Hematopoietic multipotent progenitor cell (in vitro differentiated cells): Measurements from ENCODE around the gene TTLL5. TPM values are rescaled to one million over a fixed set of nuclear protein-coding genes. Genes with fewer than 3 reads are reported as not detected.

Experiments
- DNase-seq, 3 donors: peaks; one replicate each; pipeline ENCODE4 v3.0.0-alpha.2; 2011 to 2015; ENCODE audit warnings: low read depth in 2 of 3, low spot score in 2 of 3
- total RNA-seq: library from RNA; depleted of rRNA; stranded (reverse); fragments of >200 nt; gene quantifications from one replicate; pipeline ENCODE4 v1.2.3, GENCODE V29; 2012

Gene TTLL5
- total RNA-seq, 1 donor: 24.8 TPM

DNA sequence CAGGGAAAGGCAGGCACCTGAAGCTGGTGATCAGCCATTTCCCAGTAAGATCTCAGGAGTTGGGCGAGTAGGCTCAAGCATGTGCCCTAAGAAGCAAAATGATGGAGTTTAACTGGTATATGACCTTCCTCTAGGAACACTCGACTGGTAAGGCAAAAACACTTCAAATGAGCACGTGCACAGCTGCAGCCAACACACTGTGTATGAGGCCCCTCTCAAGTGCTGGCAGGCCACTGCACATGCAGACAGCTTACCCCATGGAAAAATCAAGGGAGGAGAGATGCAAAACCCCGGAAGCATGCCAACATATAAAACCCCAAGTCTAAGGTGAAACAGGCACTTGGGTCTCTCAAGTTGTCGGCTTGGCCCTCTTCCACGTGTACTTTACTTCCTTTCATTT, 39.2 kb downstream of the TTLL5 start:
- no peak for DNase-seq

DNA sequence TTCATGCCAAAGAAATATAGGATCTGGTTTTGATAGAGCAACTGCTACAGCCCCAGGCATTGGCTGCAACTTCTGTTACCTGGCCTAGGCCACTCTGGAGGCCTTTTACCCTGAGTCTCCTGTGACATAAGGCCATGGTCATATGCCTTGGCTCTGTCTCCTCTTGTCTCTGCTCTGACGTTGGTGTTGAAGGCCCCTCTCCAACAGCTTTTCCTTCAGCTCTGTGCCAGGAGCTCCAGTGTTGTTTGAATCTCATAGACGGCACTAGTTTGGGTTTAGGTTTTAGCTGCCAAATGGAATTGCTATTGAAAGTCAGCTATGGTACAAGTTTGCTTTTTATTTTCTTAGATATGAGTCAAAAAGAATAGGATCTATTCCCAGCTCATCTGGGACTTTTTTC, 41.1 kb downstream of the TTLL5 start:
- DNase-seq: no peak

DNA sequence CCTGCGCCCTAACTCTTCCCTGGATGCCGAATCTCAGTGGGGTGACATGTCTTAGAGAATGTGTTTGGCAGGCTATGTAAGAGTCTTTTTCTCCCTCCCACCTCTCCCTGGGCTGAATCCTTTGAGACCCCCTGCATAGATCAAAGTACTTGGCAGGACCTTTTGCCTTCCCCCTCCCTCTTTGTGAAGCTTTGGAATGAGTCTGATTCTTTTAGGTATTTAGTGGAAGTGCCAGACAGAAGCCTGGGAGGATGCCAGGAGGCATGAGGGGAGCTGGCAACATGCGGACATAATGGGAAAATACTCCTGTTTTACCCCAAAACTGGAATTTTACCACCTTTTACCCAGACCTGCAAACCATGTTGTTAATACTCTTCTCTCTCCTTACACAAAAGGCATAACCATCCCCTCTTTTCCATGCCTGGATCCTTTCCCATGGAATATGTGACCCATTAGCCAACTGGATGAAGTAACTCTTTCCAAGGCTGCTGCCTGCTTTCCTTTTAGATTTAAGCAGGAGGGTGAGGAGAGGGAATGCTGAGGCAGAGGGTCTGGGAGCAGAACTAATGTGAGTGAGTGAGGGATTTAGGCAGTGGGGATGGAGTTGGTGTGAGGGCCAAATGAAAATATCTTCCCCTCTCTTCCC, 41.7 kb downstream of the TTLL5 start:
- DNase-seq: no peak

DNA sequence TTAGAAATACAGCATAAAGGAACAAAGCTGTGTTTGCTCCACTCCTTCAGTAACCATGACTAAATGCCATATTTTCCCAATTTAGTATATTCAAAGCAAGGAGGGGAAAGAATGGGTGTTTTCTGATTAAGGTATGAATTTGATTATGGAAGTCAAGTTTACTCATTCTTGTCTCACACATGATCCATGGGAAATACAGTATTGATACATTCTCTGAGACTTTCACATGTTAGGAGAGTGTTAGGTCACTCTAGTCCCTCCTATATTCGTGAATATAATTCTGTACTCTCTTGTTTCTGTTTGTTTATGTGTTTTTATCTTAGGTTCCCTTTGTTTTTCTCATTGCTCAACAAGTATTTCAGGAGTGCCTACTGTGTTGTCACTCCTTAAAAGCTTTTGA, 42.4 kb downstream of the TTLL5 start:
- no peak for DNase-seq

DNA sequence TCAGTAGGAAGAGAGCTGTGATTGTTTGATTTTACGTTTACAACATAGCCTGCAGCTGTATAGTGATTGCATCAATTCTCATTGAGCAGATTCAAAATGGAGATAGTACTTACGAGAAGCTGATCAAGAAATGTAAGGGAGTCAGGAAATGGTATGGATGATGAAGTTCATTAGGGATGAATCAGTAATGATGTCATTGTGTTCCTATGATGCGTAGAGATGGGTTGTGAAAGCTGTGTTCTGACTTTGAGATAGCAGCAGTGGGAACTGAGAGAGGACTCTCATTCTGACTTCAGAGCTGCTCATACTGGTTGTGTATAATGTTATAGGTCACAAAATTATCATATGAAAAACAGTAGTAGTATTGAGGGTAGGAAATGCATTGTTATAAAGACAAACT, 44.0 kb downstream of the TTLL5 start:
- no peak for DNase-seq

DNA sequence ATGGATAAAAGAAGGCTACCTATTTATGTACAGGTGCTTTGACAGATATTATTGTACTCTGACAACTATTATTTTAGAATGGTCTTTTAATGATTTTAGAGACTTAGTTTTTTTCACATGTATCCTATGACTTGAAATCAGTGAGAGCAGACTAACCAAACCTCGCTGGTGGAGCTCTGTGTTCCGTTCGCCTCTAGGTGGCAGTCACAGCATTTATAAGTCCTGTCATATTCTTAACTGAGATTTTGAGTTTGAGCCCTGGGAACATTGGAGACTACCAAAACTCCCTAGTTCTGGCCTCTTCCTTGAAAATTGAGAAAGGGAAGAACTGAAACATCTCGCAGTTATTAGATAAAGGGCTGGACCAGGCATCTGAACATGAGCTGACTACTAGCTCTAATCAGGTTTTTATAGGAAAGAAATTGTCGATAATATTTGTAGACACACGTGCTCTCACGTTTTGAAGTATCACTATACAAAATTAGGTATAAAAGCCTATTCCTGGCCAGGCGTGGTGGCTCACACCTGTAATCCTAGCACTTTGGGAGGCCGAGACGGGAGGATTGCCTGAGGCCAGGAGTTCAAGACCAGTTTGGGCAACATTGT, 48.3 kb downstream of the TTLL5 start:
- DNase-seq: peak; percentile 31 to 83 (median 65)

DNA sequence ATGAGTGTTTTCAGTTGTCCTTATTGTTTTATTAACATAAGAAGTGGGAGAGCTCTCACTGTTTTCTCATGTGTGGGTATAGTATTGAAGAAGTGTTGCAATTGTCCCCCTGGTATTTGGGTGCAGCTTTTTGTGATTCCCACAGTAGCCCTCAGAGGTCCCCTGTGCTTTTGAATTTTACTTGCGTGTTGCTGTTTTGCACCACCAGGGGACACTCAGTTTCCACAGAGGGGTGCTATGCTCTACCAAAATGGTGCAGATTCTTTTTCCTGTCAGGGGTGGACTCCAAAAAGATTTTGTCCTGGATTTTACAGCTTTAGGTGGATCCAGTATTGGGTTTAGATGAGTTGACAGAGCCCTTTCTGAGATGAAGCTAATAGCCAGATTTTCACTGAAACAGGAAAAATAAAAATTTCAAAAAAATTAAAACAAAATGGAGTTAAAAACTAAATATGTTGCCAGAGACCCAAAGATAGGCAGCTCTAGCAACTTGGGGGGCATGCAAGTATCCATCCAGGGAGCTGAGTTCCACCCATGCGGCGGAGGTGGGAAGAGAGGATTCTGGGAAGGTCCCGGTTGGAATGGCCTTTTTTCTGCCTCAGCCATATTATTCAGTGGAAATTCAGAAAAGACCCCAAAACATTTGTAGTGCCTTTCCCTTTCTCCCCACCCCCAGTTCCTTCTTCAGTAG, 50.2 kb downstream of the TTLL5 start:
- peak in 2 of 3 donors; percentile 43 to 61 for DNase-seq

DNA sequence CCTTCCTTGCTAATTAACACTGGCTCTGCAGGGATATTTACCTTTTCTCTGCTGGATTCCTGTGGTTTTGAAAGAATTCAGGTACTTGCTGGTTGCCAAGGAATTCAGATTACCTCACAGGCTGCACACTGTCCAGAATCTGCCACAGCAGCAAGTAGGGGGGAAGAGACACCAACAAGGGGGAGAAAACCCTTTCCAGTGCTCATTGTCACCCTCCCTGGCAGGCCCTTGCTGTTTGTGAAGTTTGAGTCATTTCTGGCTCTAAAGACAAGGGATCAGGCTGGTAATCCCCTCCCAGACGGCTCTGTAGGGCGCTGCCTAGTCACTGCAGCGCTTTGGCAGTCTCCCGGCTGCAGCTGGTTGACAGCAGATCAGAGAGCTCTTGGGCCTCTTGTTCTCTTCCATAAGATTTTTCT, 50.8 kb downstream of the TTLL5 start:
- DNase-seq: no peak

DNA sequence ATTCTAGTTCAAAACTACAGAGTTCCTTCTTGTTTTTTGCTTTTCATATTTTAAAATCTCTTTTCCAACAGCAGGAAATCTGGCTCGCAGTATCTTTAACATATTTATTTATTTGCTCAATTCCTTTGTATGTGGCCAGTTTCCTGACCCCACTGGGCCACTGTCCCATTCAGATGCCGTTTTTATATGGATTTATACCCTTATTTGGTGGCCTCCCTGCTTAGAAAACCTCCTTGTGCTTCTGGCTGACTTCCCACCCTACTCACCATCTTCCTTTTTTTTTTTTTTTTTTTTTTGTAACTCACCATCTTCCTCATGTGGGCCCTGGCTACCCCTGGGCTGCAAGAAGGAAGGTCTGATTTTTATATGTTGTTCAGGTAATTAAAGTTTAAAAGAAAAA, 53.9 kb downstream of the TTLL5 start:
- DNase-seq: no peak

DNA sequence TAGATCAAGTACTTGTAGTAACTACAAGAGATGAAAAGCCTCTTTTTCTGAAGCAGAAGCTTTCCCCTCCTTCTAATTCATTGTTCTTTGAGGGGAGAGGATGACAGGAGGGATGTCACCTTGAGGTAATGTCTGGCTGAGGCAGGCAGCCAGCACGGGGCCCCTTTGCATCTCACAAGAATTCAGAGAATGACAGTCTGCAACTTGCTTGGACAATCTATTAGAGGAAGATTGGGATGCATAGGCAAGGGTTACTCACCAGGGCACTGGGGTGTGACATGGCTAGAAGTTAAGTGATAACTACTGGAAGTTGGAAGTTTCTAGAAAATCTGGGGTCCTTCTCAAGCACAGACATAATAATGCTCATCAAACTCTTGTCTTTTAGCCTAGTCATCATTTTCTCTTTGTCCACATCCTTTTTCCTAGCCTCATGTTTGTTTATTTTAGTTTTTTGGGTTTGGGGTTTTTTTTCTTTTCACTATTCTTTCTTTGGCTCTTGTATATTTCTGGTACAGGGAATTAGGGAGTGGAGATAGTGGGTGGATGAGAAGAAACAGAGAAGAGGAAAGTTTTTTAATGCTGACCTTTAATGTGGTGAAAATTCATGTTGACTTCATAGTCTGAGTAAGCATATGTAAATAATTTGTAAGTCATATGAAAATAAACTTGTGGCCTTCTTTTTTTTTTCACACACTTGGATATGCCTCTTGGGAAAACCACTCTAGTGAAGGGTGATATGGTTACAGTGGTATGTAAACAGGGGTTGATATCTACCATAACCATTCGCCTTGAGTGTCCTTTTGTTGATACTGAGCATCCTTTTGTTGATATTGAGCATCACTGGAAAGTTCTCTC, 55.1 kb downstream of the TTLL5 start:
- DNase-seq: no peak

DNA sequence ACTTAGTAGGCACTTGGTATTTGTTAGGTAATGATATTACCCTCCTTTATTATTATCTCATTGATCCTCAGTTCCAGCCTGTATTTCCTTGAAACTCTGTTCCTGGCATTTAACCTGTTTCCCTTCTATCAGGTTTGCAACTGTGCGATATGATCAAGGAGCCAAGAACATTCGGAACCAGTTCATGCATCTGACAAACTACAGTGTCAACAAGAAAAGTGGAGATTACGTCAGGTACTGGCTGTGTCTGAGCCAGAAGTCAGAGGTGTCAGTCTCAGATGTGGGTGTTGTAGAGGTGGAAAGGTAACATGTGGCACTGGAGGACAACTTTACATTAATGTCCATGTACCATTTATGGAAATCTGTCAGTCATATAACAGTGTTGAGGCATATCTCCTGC, 56.7 kb downstream of the TTLL5 start:
- DNase-seq: no peak

DNA sequence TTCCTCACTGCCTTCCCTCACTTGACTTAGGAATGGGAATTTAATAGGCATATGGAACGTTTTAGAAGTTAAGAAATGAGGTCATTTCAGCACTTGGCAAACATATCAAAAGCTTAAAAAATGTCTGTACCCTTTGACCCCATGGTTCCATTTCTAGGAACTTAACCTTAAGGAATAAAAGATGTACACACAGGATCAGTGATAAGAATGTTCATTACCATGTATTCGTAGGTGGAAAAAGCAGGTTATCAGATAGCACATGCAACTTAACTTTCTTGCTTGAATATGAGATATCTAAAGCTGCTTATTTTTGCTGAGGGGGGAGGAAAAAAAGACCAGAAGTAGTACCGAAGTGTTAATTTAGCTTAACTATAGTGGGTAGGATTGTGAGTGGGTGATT, 57.2 kb downstream of the TTLL5 start:
- DNase-seq: no peak

DNA sequence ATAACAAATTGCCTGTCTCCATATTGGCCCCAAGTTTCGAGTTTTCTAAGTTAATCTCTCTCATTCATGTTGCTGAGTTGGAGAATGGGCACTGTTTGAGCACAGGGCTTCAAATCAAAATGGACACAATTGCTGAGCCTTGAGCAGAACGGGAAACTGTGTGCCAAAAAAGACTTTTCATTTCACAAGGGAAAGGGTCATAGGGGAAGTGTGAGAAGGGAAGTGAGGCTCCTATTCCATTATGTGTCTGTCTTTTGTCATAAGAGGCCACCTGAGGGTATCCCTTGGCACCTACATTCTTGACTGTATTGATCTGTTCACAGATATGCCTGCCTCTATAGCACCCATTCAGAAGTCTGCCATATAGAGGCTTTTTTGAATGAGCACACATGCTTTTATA, 59.1 kb downstream of the TTLL5 start:
- DNase-seq: no peak

DNA sequence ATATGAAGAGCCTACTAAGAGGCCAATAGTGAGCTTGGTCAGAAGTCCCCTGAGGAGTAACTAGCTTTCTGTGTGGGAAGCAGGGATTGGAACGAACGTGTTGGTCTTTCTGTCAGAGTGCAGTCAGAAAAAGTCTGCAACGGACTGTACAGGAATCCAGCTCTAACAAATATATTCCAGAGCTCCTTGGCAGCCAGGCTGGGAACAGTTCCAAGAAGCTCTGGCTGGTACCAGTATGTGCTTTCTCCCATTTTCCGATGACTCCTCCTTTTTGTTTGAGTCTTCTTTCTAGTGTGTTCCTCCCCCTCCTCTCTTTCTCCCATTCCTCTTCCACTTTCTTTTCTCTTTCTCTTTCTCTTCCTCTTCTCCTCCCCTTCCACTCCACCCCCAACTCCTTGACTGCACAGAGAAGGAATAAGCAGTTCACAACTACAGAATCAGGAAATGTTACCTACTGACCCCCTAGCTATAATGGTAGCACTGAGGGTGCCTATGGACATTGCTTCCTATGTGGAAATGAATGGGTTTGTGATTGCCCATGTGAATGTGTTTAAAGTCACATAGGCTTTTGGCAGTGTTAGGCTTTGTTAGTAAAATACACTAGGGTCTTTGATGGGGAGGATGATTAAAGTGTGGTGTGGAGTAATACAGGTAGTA, 59.9 kb downstream of the TTLL5 start:
- no peak for DNase-seq

DNA sequence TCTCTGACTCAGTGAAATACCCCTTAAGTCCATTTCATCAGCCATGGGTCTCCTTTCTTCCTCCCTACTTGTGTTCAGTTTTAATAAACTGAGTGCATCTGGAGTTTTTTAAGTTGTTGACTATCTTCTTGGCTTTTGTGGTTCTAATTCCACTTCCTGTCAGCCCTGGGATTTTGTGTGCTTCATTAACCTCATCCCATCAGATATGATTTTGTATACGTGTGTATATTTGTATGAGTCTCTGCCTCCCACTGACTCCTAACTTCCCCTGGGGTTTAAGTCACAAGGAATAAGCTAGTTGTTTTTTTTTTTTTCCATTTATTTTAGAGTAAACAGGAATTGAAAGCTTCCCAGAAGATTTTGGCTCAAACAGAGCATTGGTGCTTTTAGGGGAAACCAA, 62.7 kb downstream of the TTLL5 start:
- DNase-seq: no peak

DNA sequence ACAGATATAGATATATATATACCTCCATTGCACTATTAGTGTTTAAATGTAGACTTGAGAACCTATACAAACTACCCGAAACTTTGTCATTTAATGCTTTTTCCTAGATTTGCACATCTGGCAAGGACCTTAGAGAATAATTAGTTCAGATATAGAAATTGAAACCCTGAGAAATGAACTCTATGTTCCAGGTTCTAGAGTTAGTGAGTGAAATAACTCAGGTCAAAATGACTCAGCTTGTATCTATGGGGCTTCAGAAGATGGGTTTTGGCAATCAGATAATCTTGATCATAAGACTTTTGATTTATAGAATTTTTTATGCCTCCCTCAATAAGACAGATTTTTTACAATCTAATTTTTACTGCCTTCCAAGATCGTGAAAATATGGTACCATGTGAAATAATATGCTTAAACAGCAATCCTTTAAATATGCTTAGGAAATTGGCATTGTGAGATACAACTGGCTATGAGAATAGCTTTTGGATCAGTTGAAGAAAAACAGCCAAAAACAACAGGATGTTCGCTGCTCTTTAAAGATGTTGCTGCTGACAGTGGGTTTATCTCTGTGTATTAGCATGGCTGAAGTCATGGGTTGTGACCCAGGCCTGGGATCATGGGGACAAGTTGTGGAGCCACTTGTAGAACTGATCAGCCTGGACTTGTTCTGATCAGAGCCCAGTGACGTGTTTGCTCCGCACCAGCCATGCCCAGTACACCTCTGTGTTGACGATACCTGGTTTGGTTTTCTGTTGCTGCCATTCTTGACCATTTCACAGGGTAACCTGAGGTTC, 63.6 kb downstream of the TTLL5 start:
- no peak for DNase-seq

DNA sequence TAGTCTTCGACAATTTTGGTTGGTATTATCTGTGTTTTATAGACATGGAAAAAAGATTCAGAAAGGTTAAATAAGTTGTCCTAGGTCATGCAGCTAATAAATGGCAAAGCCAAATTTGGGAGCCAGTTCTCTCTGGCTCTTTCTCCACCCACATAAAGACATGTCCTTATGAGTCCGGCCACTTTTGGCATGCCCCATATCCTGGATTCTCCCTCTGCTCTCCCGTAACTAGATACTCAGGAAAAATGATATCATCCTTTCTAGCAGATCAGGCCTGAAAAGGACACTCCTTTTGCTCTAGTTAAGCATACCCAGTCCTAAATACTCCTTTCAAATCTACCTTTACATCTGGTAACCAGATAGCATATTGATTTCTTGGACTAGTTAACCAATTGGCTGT, 64.4 kb downstream of the TTLL5 start:
- no peak for DNase-seq

DNA sequence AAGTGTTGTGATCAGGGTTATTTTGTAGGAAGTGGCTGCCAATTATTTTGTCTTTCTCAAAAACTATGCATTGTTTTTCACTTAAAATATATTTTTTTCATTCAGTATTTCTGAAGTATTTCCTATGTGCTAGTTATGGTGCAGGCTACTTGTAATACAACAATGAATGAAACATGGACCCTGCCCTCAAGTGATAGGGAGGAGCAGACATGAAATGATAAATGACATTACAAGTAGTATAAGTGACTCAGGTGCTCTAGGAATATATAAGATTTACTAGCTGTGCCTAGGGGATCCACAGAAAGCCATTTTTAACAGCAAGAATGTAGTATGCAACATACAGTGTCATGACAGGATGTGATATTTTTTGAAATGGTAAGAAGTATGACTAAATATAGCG, 65.3 kb downstream of the TTLL5 start:
- no peak for DNase-seq

DNA sequence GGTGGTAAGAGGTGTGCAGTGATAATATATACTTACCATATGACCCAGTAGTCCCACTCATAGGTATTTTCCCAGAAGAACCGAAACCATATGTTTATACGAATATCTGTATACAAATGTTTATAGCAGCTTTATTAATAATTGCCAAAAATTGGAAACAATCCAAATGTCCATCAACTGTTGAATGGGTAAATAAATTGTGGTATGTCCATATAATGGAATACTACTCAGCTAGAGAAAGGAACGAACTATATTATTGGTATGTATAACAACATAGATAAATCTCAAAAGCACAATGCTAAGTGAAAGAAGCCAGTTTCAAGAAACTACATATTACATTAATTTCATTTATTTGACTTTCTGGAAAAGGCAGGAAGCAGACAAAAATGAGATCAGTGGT, 66.1 kb downstream of the TTLL5 start:
- no peak for DNase-seq

DNA sequence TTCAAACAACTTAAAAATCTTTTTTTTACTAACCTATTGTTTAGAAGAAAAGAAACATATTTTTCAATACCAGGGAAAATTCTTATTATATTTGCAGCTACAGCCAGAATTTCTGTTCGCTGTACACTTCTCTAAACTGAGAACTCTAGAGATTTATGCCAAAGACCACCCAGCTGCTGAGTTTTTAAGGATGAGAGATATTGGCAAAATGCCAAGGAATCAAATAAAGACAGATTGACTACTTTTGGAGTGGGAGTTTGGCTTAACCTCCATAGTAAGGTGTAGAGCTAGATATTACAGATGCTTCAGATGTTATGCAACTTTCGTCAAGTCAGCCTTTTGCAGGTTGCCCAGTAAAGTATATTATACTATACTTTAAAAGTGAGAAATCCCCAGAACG, 71.8 kb downstream of the TTLL5 start:
- no peak for DNase-seq
